SIG-M5 treated with dmso at 0.1 percent for 504 hours (cell line): ENCODE measurements around the gene CASP9.
"Not testable (repeated sequence)": the region's sequence is repeated elsewhere in the genome, so short reads cannot be mapped to it uniquely, and the experiment has no call there.

Source experiments
- DNase-seq: peaks from one replicate; lab custom pipeline; 2025; ENCODE audit not compliant: unreplicated experiment; lab: John Stamatoyannopoulos, UW

CASP9 gene

GRCh38 chr1:15526021-15526489 lies 2.0 kb upstream of the CASP9 start:
- DNase-seq, result no peak

GRCh38 chr1:15525050-15526020 lies 1.3 kb upstream of the CASP9 start:
- DNase-seq, result no peak

- peak; percentile 94 for DNase-seq
Measured at GRCh38 chr1:15524283-15525049, 451 bp upstream of the CASP9 start.

- DNase-seq, result peak; percentile 47
Measured at GRCh38 chr1:15523104-15524020, 653 bp downstream of the CASP9 start.

- no peak for DNase-seq
Measured at GRCh38 chr1:15522551-15522950, 1.5 kb downstream of the CASP9 start.

- not testable (repeated sequence) for DNase-seq
Measured at GRCh38 chr1:15521206-15521906, 2.7 kb downstream of the CASP9 start.

GRCh38 chr1:15519625-15520024 lies 4.4 kb downstream of the CASP9 start:
- no peak for DNase-seq

- no peak for DNase-seq
Measured at GRCh38 chr1:15515022-15515663, 8.9 kb downstream of the CASP9 start.

GRCh38 chr1:15514557-15514956 lies 9.5 kb downstream of the CASP9 start:
- DNase-seq, result not testable (repeated sequence)

- no peak for DNase-seq
Measured at GRCh38 chr1:15513919-15514318, 10.1 kb downstream of the CASP9 start.

- no peak for DNase-seq
Measured at GRCh38 chr1:15513192-15513591, 10.8 kb downstream of the CASP9 start.

- no peak for DNase-seq
Measured at GRCh38 chr1:15510611-15511405, 13.2 kb downstream of the CASP9 start.

- DNase-seq, result no peak
Measured at GRCh38 chr1:15509586-15509985, 14.4 kb downstream of the CASP9 start.

GRCh38 chr1:15508700-15509487 lies 15.1 kb downstream of the CASP9 start:
- no peak for DNase-seq

- no peak for DNase-seq
Measured at GRCh38 chr1:15507278-15507677, 16.7 kb downstream of the CASP9 start.

- no peak for DNase-seq
Measured at GRCh38 chr1:15506831-15507230, 17.2 kb downstream of the CASP9 start.

- no peak for DNase-seq
Measured at GRCh38 chr1:15504436-15504835, 19.6 kb downstream of the CASP9 start.
